Erythroblast (primary cell): ENCODE measurements around the gene CRTAC1.
"Not testable (repeated sequence)": the region's sequence is repeated elsewhere in the genome, so short reads cannot be mapped to it uniquely, and the experiment has no call there.

ENCODE experiments used
- DNase-seq, 2 experiments: peaks; one replicate each; lab custom pipeline; 2025; lab: John Stamatoyannopoulos, UW
- GATA1 ChIP-seq: IDR thresholded peaks from 2 replicates; pipeline ENCODE4 v1.6.1; 2011; ENCODE audit warnings: low read depth, mild to moderate bottlenecking, control low read depth, low read length, moderate library complexity
- POLR2A ChIP-seq: IDR thresholded peaks from 2 replicates; pipeline ENCODE4 v1.6.1; 2011; ENCODE audit warnings: mild to moderate bottlenecking, low read length

Gene CRTAC1

GRCh38 chr10:97849103-97849686 lies 181.2 kb downstream of the CRTAC1 start:
- no peak for DNase-seq
- TF ChIP-seq GATA1: no peak
- no peak for TF ChIP-seq POLR2A

- no peak for DNase-seq
- TF ChIP-seq POLR2A: no peak
- no peak for TF ChIP-seq GATA1
These were observed 185.7 kb downstream of the CRTAC1 start for GRCh38 chr10:97844678-97845077.

GRCh38 chr10:97843972-97844371 lies 186.4 kb downstream of the CRTAC1 start:
- not testable (repeated sequence) for DNase-seq

GRCh38 chr10:97843281-97843671 lies 187.1 kb downstream of the CRTAC1 start:
- TF ChIP-seq POLR2A (no peak), GATA1 (no peak)
- no peak for DNase-seq

- no peak for TF ChIP-seq POLR2A
- no peak for TF ChIP-seq GATA1
- no peak for DNase-seq
These were observed 187.7 kb downstream of the CRTAC1 start for GRCh38 chr10:97842656-97843280.

- DNase-seq: not testable (repeated sequence)
These were observed 188.3 kb downstream of the CRTAC1 start for GRCh38 chr10:97842114-97842513.

- DNase-seq: not testable (repeated sequence)
These were observed 189.3 kb downstream of the CRTAC1 start for GRCh38 chr10:97841166-97841565.

- TF ChIP-seq POLR2A: no peak
- TF ChIP-seq GATA1: no peak
- no peak for DNase-seq
These were observed 192.3 kb downstream of the CRTAC1 start for GRCh38 chr10:97838091-97838490.

- DNase-seq: no peak
- no peak for TF ChIP-seq POLR2A
- no peak for TF ChIP-seq GATA1
These were observed 194.0 kb downstream of the CRTAC1 start for GRCh38 chr10:97836446-97836845.

GRCh38 chr10:97831259-97831658 lies 199.2 kb downstream of the CRTAC1 start:
- TF ChIP-seq GATA1: no peak
- TF ChIP-seq POLR2A: no peak
- no peak for DNase-seq

GRCh38 chr10:97830064-97830463 lies 200.4 kb downstream of the CRTAC1 start:
- TF ChIP-seq GATA1 (no peak), POLR2A (no peak)
- DNase-seq: no peak

GRCh38 chr10:97828721-97829120 lies 201.7 kb downstream of the CRTAC1 start:
- no peak for DNase-seq
- TF ChIP-seq GATA1: no peak
- no peak for TF ChIP-seq POLR2A

GRCh38 chr10:97827702-97828291 lies 202.6 kb downstream of the CRTAC1 start:
- TF ChIP-seq GATA1 (no peak), POLR2A (no peak)
- no peak for DNase-seq

GRCh38 chr10:97826892-97827291 lies 203.5 kb downstream of the CRTAC1 start:
- no peak for DNase-seq

More at GRCh38 chr10:97826892-97827291, 203.5 kb downstream of the CRTAC1 start:
- TF ChIP-seq GATA1 (no peak), POLR2A (no peak)
